ENCODE measurements around the gene NFX1.
"Not testable (repeated sequence)": the region's sequence is repeated elsewhere in the genome, so short reads cannot be mapped to it uniquely, and the experiment has no call there.

The NFX1 gene

DNA sequence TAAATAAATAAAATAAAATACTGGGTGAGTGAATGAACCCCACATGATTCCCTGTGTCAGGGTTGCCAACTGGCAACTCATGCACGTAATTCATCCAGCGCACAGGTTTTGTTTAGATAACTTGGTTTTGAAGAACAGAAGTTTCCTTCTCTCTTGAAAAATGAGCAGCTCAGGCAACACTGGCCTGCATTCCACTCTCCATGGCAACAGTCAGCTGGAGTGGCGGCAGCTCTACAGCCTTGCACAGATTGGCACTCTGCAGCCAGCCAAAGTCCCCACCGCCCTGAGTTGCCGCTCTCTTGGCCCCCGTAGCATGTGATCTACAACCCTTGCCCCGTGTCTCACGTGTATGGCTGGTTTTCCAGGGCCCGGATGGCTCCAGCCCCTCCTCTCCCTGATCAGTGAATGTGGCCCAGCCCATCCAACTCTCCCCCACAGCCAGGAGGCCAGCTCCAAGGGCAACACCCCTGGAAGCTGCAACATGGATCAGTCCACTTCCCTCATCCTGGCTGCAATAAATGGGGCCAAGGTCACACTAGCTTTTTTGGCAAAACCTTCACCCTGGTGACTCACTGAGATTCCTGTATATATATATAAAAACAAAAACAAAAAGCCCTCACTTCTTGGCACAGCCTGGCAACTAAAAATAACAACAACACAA lies 100.9 kb downstream of the NFX1 start:
- not testable (repeated sequence) for DNase-seq (ENCODE audit: low read depth)

GRCh38 chr9:33392591-33393021 lies 102.3 kb downstream of the NFX1 start:
- DNase-seq (ENCODE audit: low read depth) = not testable (repeated sequence)

DNA sequence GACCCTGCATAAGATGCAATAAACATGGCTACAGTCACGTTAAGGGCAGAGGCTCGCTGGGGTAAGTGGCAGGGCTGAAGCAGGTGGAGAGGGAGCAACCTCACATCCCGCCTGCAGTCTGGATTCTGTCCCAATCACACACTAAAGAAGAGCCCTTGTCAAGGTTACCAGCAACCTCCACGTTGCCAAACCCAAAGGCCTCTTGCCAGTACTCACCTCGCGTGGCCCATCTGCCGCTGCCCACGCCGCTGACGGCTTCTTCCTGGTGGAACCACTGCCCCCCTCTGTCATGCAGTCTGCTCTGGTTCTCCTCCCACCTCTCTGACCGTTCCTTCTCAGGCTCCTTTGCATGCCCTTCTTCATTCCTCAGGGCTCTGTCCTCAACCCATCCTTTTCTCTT lies 103.3 kb downstream of the NFX1 start:
- DNase-seq (ENCODE audit: low read depth) = no peak

DNA sequence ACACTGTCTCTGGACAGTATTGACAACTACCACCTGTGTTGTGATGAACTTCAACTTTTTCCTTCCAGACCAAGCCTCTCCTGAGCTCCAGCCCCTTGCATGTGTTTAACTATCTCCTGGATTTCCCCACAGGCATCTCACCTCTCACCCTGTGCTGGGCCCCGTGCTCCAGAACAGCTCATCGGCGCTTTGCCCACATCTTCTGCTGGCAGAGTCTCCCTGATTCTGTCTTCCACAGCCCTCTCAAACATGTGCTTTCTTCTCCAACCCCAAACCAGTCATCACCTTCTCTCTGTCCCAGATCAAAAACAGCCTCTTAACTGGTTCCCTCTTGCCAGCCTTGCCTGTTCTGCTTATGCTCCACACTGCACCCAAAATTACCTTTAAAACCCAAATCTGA lies 103.7 kb downstream of the NFX1 start:
- DNase-seq (ENCODE audit: low read depth) = not testable (repeated sequence)

- not testable (repeated sequence) for DNase-seq (ENCODE audit: low read depth)
Observed at GRCh38 chr9:33395159-33395879, 105.0 kb downstream of the NFX1 start.

GRCh38 chr9:33397801-33398200 lies 107.5 kb downstream of the NFX1 start:
- DNase-seq (ENCODE audit: low read depth) = not testable (repeated sequence)

GRCh38 chr9:33399047-33399446 lies 108.7 kb downstream of the NFX1 start:
- not testable (repeated sequence) for DNase-seq (ENCODE audit: low read depth)

DNA sequence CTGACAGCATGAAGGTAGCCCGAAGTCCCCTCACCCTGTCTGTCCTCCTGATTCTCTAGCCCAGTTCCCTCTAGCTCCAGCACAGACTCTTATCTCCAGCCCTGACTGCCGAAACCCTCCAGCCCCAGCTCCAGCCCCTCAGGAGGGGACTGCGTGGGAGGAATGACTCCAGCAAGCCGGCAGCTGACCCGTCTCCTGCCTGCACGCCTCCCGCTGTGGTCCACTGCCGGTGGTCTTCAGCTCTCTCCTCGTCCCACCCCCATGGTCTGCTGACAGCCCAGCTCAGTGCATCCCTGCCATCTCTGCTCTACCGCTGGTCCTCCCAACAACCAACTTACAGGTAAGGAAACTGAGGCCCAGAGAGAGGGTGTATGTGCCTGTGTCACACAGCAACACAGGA lies 111.5 kb downstream of the NFX1 start:
- not testable (repeated sequence) for DNase-seq (ENCODE audit: low read depth)

DNA sequence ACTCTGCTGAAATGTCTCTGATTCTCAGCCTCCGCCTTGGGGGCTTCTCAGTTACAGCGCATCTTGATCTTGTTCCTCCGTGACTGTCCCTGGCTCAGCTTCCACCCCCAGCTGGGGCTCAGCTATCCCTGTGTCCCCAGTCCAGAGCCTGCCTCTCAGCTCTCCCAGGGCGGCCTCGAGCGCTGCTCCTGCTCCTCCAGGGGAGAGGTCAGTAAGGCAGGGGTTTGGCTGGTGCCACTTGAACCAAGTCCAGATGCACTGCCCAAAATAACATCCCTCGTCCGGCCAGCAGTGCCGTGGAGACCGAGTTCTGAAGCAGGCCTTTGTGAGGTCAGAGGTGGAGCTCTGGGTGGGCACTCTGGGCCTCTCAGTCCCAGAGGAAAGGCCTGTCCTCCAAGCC lies 112.1 kb downstream of the NFX1 start, which contains the start of gene AQP7:
TSS of gene AQP7 (minus strand) at position 198 of the 400 bp plus-strand sequence. CDS start 1,306 bp downstream, outside the sequence.
- DNase-seq (ENCODE audit: low read depth) = not testable (repeated sequence)

DNA sequence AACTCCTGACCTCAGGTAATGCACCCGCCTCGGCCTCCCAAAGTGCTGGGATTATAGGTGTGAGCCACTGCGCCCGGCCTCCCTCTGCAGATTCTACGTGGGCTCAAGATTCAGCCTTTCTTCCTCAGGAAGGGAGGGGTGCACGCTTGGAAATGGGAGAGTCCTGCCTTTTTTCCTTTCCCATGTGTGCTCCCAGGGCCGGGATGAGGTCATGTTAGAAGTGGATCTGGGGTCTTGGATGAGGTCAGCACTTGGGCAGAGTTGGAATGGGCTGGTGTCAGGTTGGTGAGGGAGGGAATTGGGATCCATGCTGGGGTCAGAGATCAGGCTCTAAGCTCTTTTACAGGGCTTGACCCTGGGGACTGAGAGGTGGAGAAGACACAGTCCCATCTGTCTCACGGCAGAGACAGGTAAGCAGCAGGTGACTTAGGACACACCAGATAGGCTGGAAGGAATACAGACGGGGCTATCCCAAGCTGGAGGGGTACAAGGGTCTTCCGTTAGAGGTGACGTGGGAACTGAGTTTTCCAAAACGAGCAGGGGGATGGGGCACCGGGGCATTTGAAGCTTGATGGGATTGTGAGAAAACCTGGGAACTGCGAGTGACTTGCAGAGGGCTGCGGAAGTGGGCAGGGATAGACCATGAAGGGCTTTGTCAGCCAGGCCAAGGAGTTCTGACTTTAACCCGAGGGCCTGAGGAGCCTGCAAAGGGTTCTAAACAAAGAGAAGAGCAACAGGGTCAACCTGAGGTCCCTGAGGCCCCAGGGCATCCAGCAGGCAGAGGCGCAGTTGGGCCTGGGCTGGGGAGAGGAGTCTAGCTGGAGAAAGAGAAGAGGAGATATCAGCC lies 113.8 kb downstream of the NFX1 start:
- DNase-seq (ENCODE audit: low read depth) = no peak

DNA sequence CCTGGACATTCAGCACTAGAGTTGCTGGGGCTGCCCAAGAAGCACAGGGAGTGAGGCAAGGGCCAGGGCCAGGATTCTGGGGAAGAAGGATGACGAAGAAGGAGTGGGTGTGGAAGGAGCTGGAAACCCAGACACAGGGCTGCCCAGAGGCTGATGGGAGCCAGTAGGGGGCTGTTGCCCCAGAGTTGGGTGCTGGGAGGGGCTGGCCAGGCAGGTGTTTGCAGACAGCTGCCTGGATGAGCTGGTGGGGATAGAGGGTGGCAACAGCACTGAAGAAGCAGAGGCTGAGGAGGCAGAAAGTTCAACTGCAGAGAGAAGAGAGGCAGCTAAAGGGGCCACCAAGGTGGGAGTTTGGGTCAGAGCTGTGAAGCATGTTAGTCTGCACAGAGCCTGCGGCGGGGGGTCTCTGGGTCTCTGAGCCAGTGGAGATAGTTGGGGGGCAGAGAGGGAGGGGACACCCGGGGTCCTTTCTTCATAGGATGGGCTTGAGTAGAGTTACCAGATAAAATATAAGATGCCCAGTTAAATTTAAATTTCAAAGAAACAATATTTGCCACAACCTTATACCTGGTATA lies 114.6 kb downstream of the NFX1 start:
- DNase-seq (ENCODE audit: low read depth) = no peak

DNA sequence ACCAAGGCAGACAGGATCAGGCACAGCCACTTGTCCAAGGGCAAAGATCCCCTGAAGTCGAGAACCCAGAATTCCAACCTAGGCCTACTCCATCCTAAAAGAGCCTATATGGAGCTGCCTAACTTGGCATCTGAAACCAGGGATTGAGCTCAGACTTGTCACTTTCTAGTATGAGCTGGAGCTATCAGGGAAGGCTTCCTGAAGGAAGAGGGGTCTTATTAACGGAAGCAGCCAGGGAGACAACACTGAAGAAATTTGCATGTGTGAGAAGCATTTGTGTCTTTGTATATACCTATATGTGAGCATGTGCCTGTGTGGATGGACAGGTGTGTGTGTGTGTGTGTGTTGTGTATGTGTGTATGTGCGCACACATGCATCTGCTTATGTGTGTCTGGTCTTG lies 116.7 kb downstream of the NFX1 start:
- DNase-seq (ENCODE audit: low read depth) = no peak

- DNase-seq (ENCODE audit: low read depth) = no peak
Observed at GRCh38 chr9:33408087-33408486, 117.8 kb downstream of the NFX1 start.

DNA sequence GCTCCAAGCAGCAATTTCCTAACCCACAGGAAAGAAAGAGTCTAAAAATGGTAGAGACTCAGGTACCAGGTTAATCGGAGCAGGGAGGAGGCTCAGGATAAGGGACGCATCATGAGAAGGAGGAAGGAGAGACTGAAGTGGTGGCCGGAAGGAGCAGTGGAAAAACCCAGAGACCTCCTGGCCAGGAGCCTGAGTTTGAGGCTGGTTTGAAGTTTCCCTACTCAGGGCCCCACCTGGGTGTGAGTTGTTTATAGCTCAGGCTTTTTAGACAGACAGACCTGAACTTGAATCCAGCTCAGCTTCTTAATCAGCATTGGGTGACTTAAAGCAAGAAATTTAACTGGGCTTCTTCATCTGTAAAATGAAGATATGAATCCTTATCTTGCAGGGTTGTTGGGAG lies 124.0 kb downstream of the NFX1 start:
- no peak for DNase-seq (ENCODE audit: low read depth)

DNA sequence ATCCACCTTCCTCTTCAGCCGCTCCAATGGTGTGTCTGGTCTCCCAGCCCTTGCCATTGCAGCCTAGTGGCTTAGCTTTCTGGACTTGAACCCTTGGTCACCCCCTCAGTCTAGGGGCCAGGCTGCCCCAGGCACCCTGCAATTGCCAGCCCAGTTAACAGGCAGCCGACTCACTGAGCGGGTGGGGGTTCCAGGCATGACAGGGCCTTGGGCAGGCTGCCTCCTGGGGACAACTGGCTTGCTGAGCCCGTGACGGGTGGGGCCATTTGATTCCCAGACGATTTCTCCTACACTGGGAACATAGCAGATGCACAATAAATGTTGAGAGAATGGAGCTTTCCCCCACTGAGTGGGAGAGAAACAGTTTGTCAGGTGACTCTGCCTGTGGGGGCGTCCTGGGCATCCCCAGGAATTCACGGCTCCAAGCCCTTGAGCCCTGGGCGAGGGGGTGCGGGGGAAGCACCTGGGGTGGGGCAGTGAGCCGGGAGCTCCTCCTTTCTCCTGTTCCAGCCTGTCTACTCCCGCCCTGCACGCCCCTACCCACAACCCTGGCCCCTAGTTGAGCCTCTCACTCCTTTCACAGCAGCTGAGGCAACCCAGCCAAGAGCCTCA lies 124.7 kb downstream of the NFX1 start:
- no peak for DNase-seq (ENCODE audit: low read depth)

DNA sequence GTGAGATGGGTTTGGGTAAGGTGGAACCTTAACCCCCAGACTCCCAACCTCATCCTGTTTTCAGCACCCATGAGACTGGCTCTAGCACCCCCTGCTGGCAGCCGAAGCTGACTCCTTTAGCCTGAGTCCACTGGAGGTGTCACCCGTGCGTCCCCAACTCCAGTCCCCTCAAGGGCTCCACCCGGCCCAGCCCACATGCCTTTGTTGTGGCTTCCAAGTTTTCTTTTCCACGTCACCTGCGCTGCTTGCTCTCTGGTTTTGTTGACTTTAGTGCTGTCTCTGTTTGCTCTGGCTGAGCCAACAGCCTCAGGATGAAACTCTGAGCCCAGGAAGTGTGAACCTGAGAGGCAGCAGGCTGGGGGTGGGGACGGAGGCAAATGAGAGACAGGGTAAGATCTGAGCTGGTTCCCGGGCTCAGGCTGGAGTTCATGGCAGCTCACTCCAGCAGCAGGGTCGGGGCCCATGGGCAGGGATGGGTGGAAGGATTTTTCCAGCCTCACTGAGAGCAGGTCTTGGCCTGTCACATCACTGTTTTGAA lies 125.3 kb downstream of the NFX1 start:
- DNase-seq (ENCODE audit: low read depth) = peak; percentile 91

GRCh38 chr9:33416996-33417395 lies 126.7 kb downstream of the NFX1 start:
- peak; percentile 50 for DNase-seq (ENCODE audit: low read depth)

GRCh38 chr9:33418090-33418489 lies 127.8 kb downstream of the NFX1 start:
- no peak for DNase-seq (ENCODE audit: low read depth)

GRCh38 chr9:33419708-33420303 lies 129.5 kb downstream of the NFX1 start:
- DNase-seq (ENCODE audit: low read depth) = no peak
